GM21515 (cell line): ENCODE data around the gene DUSP8.
"Not testable (repeated sequence)": the region's sequence is repeated elsewhere in the genome, so short reads cannot be mapped to it uniquely, and the experiment has no call there.

Experiments used
- ATAC-seq: cut with Tn5 transposase; IDR thresholded peaks from one replicate; pipeline ENCODE4 v1.9.1; 2021; ENCODE audit not compliant: unreplicated experiment

DUSP8 gene

GRCh38 chr11:1589191-1589963, 17.3 kb upstream of the DUSP8 start:
- not testable (repeated sequence) for ATAC-seq

GRCh38 chr11:1586699-1587098, 14.6 kb upstream of the DUSP8 start:
- no peak for ATAC-seq

- not testable (repeated sequence) for ATAC-seq
These were observed 12.7 kb upstream of the DUSP8 start, which contains the start of gene KRTAP5-1 for GRCh38 chr11:1584661-1585370. TSS of gene KRTAP5-1 (minus strand) at chr11:1585283. CDS start at chr11:1585249, 34 bp downstream.

- not testable (repeated sequence) for ATAC-seq
These were observed 10.8 kb upstream of the DUSP8 start for GRCh38 chr11:1582909-1583308.

GRCh38 chr11:1581976-1582375, 9.9 kb upstream of the DUSP8 start:
- no peak for ATAC-seq

- ATAC-seq = no peak
These were observed 4.8 kb upstream of the DUSP8 start for GRCh38 chr11:1576825-1577224.

GRCh38 chr11:1575756-1576155, 3.7 kb upstream of the DUSP8 start:
- not testable (repeated sequence) for ATAC-seq

- ATAC-seq = no peak
These were observed 2.8 kb upstream of the DUSP8 start for GRCh38 chr11:1574933-1575242.

GRCh38 chr11:1574238-1574932, 2.3 kb upstream of the DUSP8 start:
- ATAC-seq = no peak

GRCh38 chr11:1573903-1574237, 1.8 kb upstream of the DUSP8 start:
- ATAC-seq = no peak

- ATAC-seq = no peak
These were observed 1.2 kb upstream of the DUSP8 start for GRCh38 chr11:1573077-1573902.

- ATAC-seq = no peak
These were observed 293 bp downstream of the DUSP8 start for GRCh38 chr11:1571760-1572196.

- no peak for ATAC-seq
These were observed 943 bp downstream of the DUSP8 start for GRCh38 chr11:1570896-1571759.

GRCh38 chr11:1570531-1570895, 1.6 kb downstream of the DUSP8 start:
- ATAC-seq = no peak

- no peak for ATAC-seq
These were observed 2.0 kb downstream of the DUSP8 start for GRCh38 chr11:1570001-1570453.

- ATAC-seq = no peak
These were observed 2.8 kb downstream of the DUSP8 start for GRCh38 chr11:1569251-1569780.

- ATAC-seq = no peak
These were observed 3.6 kb downstream of the DUSP8 start for GRCh38 chr11:1568441-1568911.

GRCh38 chr11:1567721-1568100, 4.4 kb downstream of the DUSP8 start:
- no peak for ATAC-seq

GRCh38 chr11:1567052-1567720, 4.9 kb downstream of the DUSP8 start:
- ATAC-seq = no peak
